Epithelial cell of proximal tubule (primary cell): Measurements from ENCODE around the gene USP34. TPM values are rescaled to one million over a fixed set of nuclear protein-coding genes. Genes with fewer than 3 reads are reported as not detected.

Source experiments
- DNase-seq: peaks from one replicate; pipeline ENCODE4 v3.0.0-alpha.2; 2011; ENCODE audit warnings: low read depth
- H3K4me3 ChIP-seq: 2 replicates; pipeline ENCODE4 v1.5.1; 2011; ENCODE audit warnings: low read depth, mild to moderate bottlenecking, low read length
- CTCF ChIP-seq: conservative IDR thresholded peaks from 2 replicates; pipeline ENCODE4 v1.5.1; 2012; ENCODE audit warnings: low read depth, mild to moderate bottlenecking, low read length
- total RNA-seq: library from RNA; depleted of rRNA; stranded (reverse); fragments of >200 nt; gene quantifications from 2 replicates; pipeline ENCODE4 v1.2.3, GENCODE V29; 2015

The USP34 gene
- total RNA-seq, 1 donor from 2014 or later: 54.1 TPM

GRCh38 chr2:61357681-61358080 is 113.2 kb downstream of the USP34 start:
- TF ChIP-seq CTCF: no peak
- DNase-seq: no peak
- H3K4me3 ChIP-seq: no peak overlapping the region

GRCh38 chr2:61356958-61357350 is 113.9 kb downstream of the USP34 start:
- no peak overlapping the region for H3K4me3 ChIP-seq
- no peak for DNase-seq
- TF ChIP-seq CTCF: no peak

GRCh38 chr2:61356261-61356957 is 114.5 kb downstream of the USP34 start:
- no peak overlapping the region for H3K4me3 ChIP-seq
- TF ChIP-seq CTCF: no peak

DNA sequence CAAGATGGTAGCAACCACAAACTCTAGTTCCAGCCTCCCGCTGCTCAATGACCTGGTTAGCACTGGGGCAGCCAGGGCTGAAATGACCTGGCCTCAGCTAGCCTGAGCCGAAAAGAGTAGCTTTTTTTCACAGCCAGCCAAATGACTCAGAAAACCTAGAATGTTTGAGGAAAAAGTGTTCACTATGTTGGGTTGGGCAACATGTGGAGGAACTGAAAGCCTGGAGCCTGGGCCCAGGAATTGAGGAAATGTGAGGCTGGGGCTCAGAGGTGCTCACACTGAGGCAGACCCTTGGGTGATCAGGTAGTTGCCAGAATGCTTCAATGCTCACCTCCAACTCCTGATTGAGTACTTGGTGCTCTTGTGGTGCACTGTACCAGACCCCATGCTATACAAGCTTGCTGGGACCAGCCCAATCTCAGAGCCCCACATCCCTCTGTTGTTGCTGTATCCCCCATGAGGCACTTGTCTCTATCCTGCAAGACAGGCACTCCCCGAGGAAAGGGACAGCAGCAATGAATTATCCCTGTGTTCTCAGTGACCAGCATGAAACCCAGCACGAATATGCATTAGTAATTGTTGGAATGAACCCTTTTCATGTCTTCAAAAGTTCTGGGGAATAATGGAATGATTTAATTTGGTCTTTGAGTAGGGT is 116.2 kb downstream of the USP34 start:
- no peak overlapping the region for H3K4me3 ChIP-seq
- no peak for DNase-seq
- no peak for TF ChIP-seq CTCF

More at GRCh38 chr2:61356261-61356957, 114.5 kb downstream of the USP34 start:
- no peak for DNase-seq

DNA sequence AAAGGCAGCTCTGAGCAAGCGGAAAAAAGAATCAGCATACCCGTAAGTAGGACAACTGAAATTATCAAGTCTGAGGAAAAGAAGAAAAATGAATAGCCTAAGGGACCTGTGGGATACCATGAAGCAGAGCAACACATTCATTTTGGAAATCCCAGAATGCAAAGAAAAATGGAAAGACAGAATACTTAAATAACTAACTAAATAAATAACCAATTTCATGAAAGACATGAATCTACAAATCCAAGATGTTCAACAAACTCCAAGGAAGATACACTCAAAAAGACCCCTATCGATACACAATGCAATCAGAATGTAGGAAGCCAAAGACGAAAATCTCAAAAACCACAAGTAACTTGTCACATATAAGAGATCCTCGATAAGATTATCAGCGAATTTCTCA is 117.0 kb downstream of the USP34 start:
- no peak for TF ChIP-seq CTCF
- DNase-seq: no peak
- H3K4me3 ChIP-seq: no peak overlapping the region

- TF ChIP-seq CTCF: no peak
- DNase-seq: no peak
- H3K4me3 ChIP-seq: no peak overlapping the region
Observed at GRCh38 chr2:61350777-61351176, 120.1 kb downstream of the USP34 start.

DNA sequence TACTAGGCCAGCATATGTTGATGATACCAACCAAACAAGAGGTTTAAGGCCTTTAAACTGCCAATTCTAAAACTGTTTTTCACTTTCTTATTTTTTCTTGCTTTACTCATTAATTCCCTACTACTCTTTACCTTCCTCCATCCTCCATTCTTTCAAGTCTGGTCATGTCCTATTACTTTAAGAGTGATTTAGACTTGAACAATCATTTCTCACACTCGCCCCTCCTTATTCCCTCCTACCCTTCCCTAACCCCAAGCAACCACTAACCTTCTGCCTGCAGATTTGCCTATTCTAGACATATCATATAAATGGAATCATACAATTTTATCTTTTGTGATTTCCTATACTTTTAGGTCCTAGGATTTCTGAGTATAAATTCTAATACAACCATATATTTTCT is 127.7 kb downstream of the USP34 start:
- no peak for TF ChIP-seq CTCF
- H3K4me3 ChIP-seq: no peak overlapping the region
- DNase-seq: no peak
